HepG2 (cell line): Measurements from ENCODE around the gene SLC25A22. TPM values are rescaled to one million over a fixed set of nuclear protein-coding genes. Genes with fewer than 3 reads are reported as not detected.

Source experiments
- ATF7-NPFF ChIP-seq: sonication (generic); formaldehyde crosslinking; IDR thresholded peaks from 2 replicates; pipeline ENCODE4 v1.8.1; 2023; ENCODE audit warnings: mild to moderate bottlenecking, low read depth, missing genetic modification reagents, moderate library complexity
- CSRNP2 ChIP-seq: sonication (generic); formaldehyde crosslinking; conservative IDR thresholded peaks from 2 replicates; pipeline ENCODE4 v1.8.0; 2022; ENCODE audit warnings: low read depth, missing genetic modification reagents
- DR1 ChIP-seq: sonication (generic); formaldehyde crosslinking; IDR thresholded peaks from 2 replicates; pipeline ENCODE4 v1.8.0; 2021; ENCODE audit warnings: mild to moderate bottlenecking, missing genetic modification reagents, inconsistent platforms
- FUBP1 ChIP-seq: sonication (generic); formaldehyde crosslinking; IDR thresholded peaks from 2 replicates; pipeline ENCODE4 v1.5.1; 2020; ENCODE audit warnings: missing genetic modification reagents, mild to moderate bottlenecking, borderline replicate concordance
- HIVEP1 ChIP-seq: sonication (generic); formaldehyde crosslinking; IDR thresholded peaks from 2 replicates; pipeline ENCODE4 v1.4.0; 2020; ENCODE audit warnings: mild to moderate bottlenecking, missing genetic modification reagents
- KDM2A ChIP-seq: sonication (generic); formaldehyde crosslinking; IDR thresholded peaks from 2 replicates; pipeline ENCODE4 v1.4.0; 2020; ENCODE audit warnings: low read depth, missing genetic modification reagents, borderline replicate concordance
- KDM4B ChIP-seq: sonication (generic); formaldehyde crosslinking; IDR thresholded peaks from 2 replicates; pipeline ENCODE4 v1.4.0; 2020; ENCODE audit warnings: missing genetic modification reagents
- KMT2B ChIP-seq: IDR thresholded peaks from 2 replicates; pipeline ENCODE4 v1.6.1; 2016; ENCODE audit warnings: missing genetic modification reagents, missing compliant biosample characterization
- MED1 ChIP-seq: sonication (generic); formaldehyde crosslinking; IDR thresholded peaks from 2 replicates; pipeline ENCODE4 v1.4.0; 2020; ENCODE audit warnings: missing genetic modification reagents
- REL ChIP-seq: sonication (generic); formaldehyde crosslinking; conservative IDR thresholded peaks from 2 replicates; pipeline ENCODE4 v1.8.0; 2022; ENCODE audit warnings: mild to moderate bottlenecking, missing genetic modification reagents, moderate library complexity
- SALL2 ChIP-seq: sonication (generic); formaldehyde crosslinking; IDR thresholded peaks from 2 replicates; pipeline ENCODE4 v1.8.1; 2023; ENCODE audit warnings: mild to moderate bottlenecking, missing genetic modification reagents, inconsistent platforms
- SATB2 ChIP-seq: sonication (generic); formaldehyde crosslinking; IDR thresholded peaks from 2 replicates; pipeline ENCODE4 v1.5.0; 2020; ENCODE audit warnings: missing genetic modification reagents
- SKI ChIP-seq: fragments of 450-650 bp; IDR thresholded peaks from one replicate; pipeline ENCODE4 v1.6.1; 2018; ENCODE audit warnings: mild to moderate bottlenecking; ENCODE audit not compliant: partially characterized antibody
- SMYD3 ChIP-seq: sonication (generic); formaldehyde crosslinking; IDR thresholded peaks from 2 replicates; pipeline ENCODE4 v1.8.1; 2023; ENCODE audit warnings: mild to moderate bottlenecking, missing genetic modification reagents
- TMF1 ChIP-seq: sonication (generic); formaldehyde crosslinking; IDR thresholded peaks from 2 replicates; pipeline ENCODE4 v1.8.1; 2022; ENCODE audit warnings: low read depth, missing genetic modification reagents
- ZNF275 ChIP-seq: sonication (generic); formaldehyde crosslinking; IDR thresholded peaks from 2 replicates; pipeline ENCODE4 v1.8.0; 2022; ENCODE audit warnings: missing genetic modification reagents, mild to moderate bottlenecking, inconsistent platforms, borderline replicate concordance
- ZNF432 ChIP-seq: sonication (generic); formaldehyde crosslinking; IDR thresholded peaks from 2 replicates; pipeline ENCODE4 v1.5.0; 2020; ENCODE audit warnings: missing genetic modification reagents, mild to moderate bottlenecking, borderline replicate concordance
- ZNF883 ChIP-seq: sonication (generic); formaldehyde crosslinking; IDR thresholded peaks from 2 replicates; pipeline ENCODE4 v1.5.1; 2020; ENCODE audit warnings: mild to moderate bottlenecking, missing genetic modification reagents; ENCODE audit errors: not compliant biosample characterization
- polyA plus RNA-seq, 8 experiments: library from polyadenylated mRNA; depleted of rRNA in 3 of 8; stranded (reverse) in 7 of 8; unstranded in 1 of 8; fragments of >200 nt; fragmentation: Illumina TruSeq in 4 of 8; extraction: Trizol in 4 of 8; gene quantifications; 2 replicates each; pipeline versions ENCODE4 v1.2.1 to v1.2.3, GENCODE V29; 2011 to 2016; ENCODE audit warnings: low read depth in 4 of 8, missing spikeins in 1 of 8, mixed read lengths in 1 of 8; ENCODE audit not compliant: insufficient read depth in 1 of 8
- total RNA-seq, 5 experiments: library from RNA; depleted of rRNA; stranded (reverse); fragments of >200 nt; fragmentation: Illumina TruSeq; extraction: Trizol; gene quantifications; 2 replicates each; pipeline ENCODE4 v1.2.3, GENCODE V29; 2016; ENCODE audit warnings: low read depth in 1 of 5
- TF ChIP-seq, protein P1 (sequence below): sonication (generic); formaldehyde crosslinking; IDR thresholded peaks from 2 replicates; pipeline ENCODE4 v1.4.0; 2020; ENCODE audit warnings: missing genetic modification reagents
- TF ChIP-seq, protein P2 (sequence below): IDR thresholded peaks from 2 replicates; pipeline ENCODE4 v1.6.1; 2016; ENCODE audit warnings: missing compliant biosample characterization, missing genetic modification reagents, borderline replicate concordance
- TF ChIP-seq, protein P3 (sequence below): sonication (generic); formaldehyde crosslinking; IDR thresholded peaks from 2 replicates; pipeline ENCODE4 v1.4.0; 2020; ENCODE audit warnings: mild to moderate bottlenecking, missing genetic modification reagents

SLC25A22 gene
- total and polyA plus RNA-seq, 2 of the 13 experiments (the other 11 are each of a cell fraction or from before 2014, with no cell fraction given): 12.4 to 19.2 TPM

DNA sequence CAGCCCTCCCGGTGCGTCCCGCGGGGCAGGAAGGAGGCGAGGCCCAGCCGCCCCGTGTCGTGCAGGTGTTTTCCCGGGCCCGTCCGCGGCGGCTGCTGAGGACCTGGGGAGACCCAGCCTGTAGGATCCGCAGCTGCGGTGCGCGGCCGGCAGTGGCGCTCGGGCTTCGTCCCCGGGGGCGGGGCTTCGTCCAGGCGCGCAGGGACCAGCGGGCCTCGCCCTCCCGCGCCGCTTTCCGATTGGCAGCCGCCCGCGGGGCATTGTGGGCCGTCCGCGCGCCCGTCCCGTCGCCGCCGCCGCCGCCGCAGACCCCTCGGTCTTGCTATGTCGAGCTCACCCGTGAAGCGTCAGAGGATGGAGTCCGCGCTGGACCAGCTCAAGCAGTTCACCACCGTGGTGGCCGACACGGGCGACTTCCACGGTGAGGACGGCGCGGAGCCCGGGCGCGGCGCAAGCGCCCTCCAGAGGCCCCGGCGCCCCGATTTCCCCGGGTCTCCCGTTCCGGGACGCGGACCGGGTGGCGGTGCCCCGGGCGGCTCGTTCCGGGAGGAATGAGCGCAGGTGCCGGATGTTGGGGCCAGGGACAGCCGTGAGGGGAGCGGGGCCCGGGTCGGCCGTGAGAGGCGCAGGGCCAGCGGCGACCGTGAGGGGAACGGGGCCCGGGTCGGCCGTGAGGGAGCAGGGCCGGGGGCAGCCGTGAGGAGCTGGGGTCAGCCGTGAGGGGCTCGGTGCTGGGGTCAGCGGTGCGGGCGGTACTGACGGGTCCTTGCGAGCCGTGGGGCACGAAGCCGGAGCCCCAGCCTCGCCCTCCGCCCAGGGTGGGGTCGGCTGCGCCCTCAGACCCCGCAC is 50.7 kb downstream of the SLC25A22 start, which contains the start of gene TALDO1 (continued):
- TF ChIP-seq, protein P1, sequence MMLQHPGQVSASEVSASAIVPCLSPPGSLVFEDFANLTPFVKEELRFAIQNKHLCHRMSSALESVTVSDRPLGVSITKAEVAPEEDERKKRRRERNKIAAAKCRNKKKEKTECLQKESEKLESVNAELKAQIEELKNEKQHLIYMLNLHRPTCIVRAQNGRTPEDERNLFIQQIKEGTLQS (CRISPR knock-in tag): no peak
- TF ChIP-seq ZNF883: peak; percentile 56
- TF ChIP-seq, protein P2, sequence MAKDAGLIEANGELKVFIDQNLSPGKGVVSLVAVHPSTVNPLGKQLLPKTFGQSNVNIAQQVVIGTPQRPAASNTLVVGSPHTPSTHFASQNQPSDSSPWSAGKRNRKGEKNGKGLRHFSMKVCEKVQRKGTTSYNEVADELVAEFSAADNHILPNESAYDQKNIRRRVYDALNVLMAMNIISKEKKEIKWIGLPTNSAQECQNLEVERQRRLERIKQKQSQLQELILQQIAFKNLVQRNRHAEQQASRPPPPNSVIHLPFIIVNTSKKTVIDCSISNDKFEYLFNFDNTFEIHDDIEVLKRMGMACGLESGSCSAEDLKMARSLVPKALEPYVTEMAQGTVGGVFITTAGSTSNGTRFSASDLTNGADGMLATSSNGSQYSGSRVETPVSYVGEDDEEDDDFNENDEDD (CRISPR knock-in tag): peak; percentile 84; the same call in 1 of the 2 replicates
- TF ChIP-seq CSRNP2 (CRISPR knock-in tag): no peak
- TF ChIP-seq ATF7-NPFF (CRISPR knock-in tag): peak; percentile 80; the same call in 1 of the 2 replicates
- peak; percentile 52 for TF ChIP-seq KDM2A (CRISPR knock-in tag)
- peak; percentile 75 for TF ChIP-seq TMF1 (CRISPR knock-in tag)
- TF ChIP-seq MED1 (CRISPR knock-in tag): no peak; the same call in 1 of the 2 replicates
- TF ChIP-seq HIVEP1: peak; percentile 80; the same call in 1 of the 2 replicates
- no peak for TF ChIP-seq FUBP1 (CRISPR knock-in tag)
- TF ChIP-seq SATB2 (CRISPR knock-in tag): no peak
- no peak for TF ChIP-seq SMYD3 (CRISPR knock-in tag)
- 0 out of 2 replicates have a peak, but pooled peaks have one; percentile 80 for TF ChIP-seq REL (CRISPR knock-in tag)
- TF ChIP-seq, protein P3, sequence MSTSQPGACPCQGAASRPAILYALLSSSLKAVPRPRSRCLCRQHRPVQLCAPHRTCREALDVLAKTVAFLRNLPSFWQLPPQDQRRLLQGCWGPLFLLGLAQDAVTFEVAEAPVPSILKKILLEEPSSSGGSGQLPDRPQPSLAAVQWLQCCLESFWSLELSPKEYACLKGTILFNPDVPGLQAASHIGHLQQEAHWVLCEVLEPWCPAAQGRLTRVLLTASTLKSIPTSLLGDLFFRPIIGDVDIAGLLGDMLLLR (CRISPR knock-in tag): peak; percentile 41; the same call in 1 of the 2 replicates
- peak; percentile 54 for TF ChIP-seq KMT2B (CRISPR knock-in tag)
- TF ChIP-seq SKI: peak; percentile 45
- no peak for TF ChIP-seq SALL2
- peak; percentile 79 for TF ChIP-seq DR1
- no peak for TF ChIP-seq ZNF432 (CRISPR knock-in tag)
- no peak for TF ChIP-seq KDM4B
- TF ChIP-seq ZNF275 (CRISPR knock-in tag): 0 out of 2 replicates have a peak, but pooled peaks have one; percentile 51
